Breast epithelium (tissue), 4 donors: ENCODE measurements around the gene ARHGAP25. TPM values are rescaled to one million over a fixed set of nuclear protein-coding genes. Genes with fewer than 3 reads are reported as not detected.

Experiments used
- DNase-seq, 2 donors: peaks; one replicate each; pipeline ENCODE4 v3.0.0-alpha.2; 2019; ENCODE audit warnings: low spot score in 2 of 2
- H3K27ac ChIP-seq, 2 donors: fragments of 200-600 bp; sonication (generic) in 1 of 2; one replicate each; pipeline ENCODE4 v1.5.1; 2016 to 2019; ENCODE audit warnings: mild to moderate bottlenecking in 1 of 2
- H3K27me3 ChIP-seq, 2 donors: fragments of 200-600 bp; sonication (generic) in 1 of 2; one replicate each; pipeline versions ENCODE4 v1.5.1 to v1.6.0; 2017 to 2019; ENCODE audit warnings: control low read depth in 1 of 2, mild to moderate bottlenecking in 1 of 2
- H3K36me3 ChIP-seq: fragments of 200-600 bp; one replicate; pipeline ENCODE4 v1.5.1; 2019
- H3K4me1 ChIP-seq, 2 donors: fragments of 200-600 bp; sonication (generic); one replicate each; pipeline ENCODE4 v1.5.1; 2016 to 2019; ENCODE audit warnings: control low read depth in 1 of 2
- H3K4me3 ChIP-seq, 3 donors: fragments of 200-600 bp; sonication (generic); 1 replicate in 2 of 3; 2 replicates in 1 of 3; pipeline ENCODE4 v1.5.1; 2016 to 2019; ENCODE audit warnings: mild to moderate bottlenecking in 3 of 3, moderate library complexity in 2 of 3
- H3K9me3 ChIP-seq, 2 donors: fragments of 200-600 bp; sonication (generic) in 1 of 2; one replicate each; pipeline ENCODE4 v1.5.1; 2016 to 2019; ENCODE audit warnings: control low read depth in 1 of 2
- CTCF ChIP-seq, 3 donors: fragments of 450-650 bp; IDR thresholded peaks; one replicate each; pipeline ENCODE4 v1.5.1; 2016 to 2017; ENCODE audit warnings: antibody characterized with exemption in 3 of 3, mild to moderate bottlenecking in 3 of 3, moderate library complexity in 3 of 3
- POLR2A ChIP-seq: fragments of 450-650 bp; IDR thresholded peaks from one replicate; pipeline ENCODE4 v1.6.1; 2016; ENCODE audit warnings: antibody characterized with exemption, mild to moderate bottlenecking, moderate library complexity
- POLR2AphosphoS5 ChIP-seq, 3 donors: sonication (generic); formaldehyde crosslinking; IDR thresholded peaks; one replicate each; pipeline ENCODE4 v1.6.1; 2017; ENCODE audit warnings: antibody characterized with exemption in 3 of 3
- intact Hi-C: fragments of 100-400 bp; cut with DNase I; formaldehyde crosslinking; loops from one replicate; pipeline ENCODE4 v1.15.1; 2023; ENCODE audit warnings: low total_unique reads
- total RNA-seq, 3 donors: library from RNA; depleted of rRNA; stranded (reverse); fragments of >200 nt; gene quantifications; one replicate each; pipeline ENCODE4 v1.1.0, GENCODE V29; 2016

ARHGAP25 gene
- total RNA-seq, 3 donors from 2014 or later: 7.8 to 10.8 (median 9.5) TPM

GRCh38 chr2:68710336-68710735, 24.3 kb upstream of the ARHGAP25 start:
- H3K27ac ChIP-seq: no peak overlapping the region
- H3K4me1 ChIP-seq: no peaks in the 10 kb centered on the region
- H3K4me3 ChIP-seq: no peak overlapping the region
- H3K36me3 ChIP-seq: no peaks in the 10 kb centered on the region
- intact Hi-C loops: loop anchor here (5.0 kb wide), 1 partner anchor 238 kb away; no protein-coding TSS in a partner anchor
- no peaks in the 10 kb centered on the region for H3K27me3 ChIP-seq
- no peak for DNase-seq
- no peaks in the 10 kb centered on the region for H3K9me3 ChIP-seq
- TF ChIP-seq POLR2AphosphoS5 (IDR thresholded peaks at IDR 0.05): no peak
- TF ChIP-seq POLR2A: no peak
- TF ChIP-seq CTCF (IDR thresholded peaks at IDR 0.05): no peak

- Histone ChIP-seq H3K9me3 (no peaks in the 10 kb centered on the region), H3K27ac (no peak overlapping the region), H3K36me3 (no peaks in the 10 kb centered on the region), H3K4me1 (no peaks in the 10 kb centered on the region), H3K27me3 (no peaks in the 10 kb centered on the region), H3K4me3 (no peak overlapping the region)
- intact Hi-C loops: loop anchor here (5.0 kb wide), 1 partner anchor 238 kb away; no protein-coding TSS in a partner anchor
- TF ChIP-seq POLR2AphosphoS5 (IDR thresholded peaks at IDR 0.05): no peak
- no peak for TF ChIP-seq CTCF (IDR thresholded peaks at IDR 0.05)
- TF ChIP-seq POLR2A: no peak
- no peak for DNase-seq
Observed at GRCh38 chr2:68710756-68711155, 23.9 kb upstream of the ARHGAP25 start.

- intact Hi-C loops: loop anchor here (5.0 kb wide), 1 partner anchor 243 kb away; no protein-coding TSS in a partner anchor
- no peaks in the 10 kb centered on the region for H3K36me3 ChIP-seq
- no peaks in the 10 kb centered on the region for H3K4me1 ChIP-seq
- no peak for TF ChIP-seq CTCF (IDR thresholded peaks at IDR 0.05)
- no peak for TF ChIP-seq POLR2A
- peak in 1 of 3 donors; percentile 55 for TF ChIP-seq POLR2AphosphoS5 (IDR thresholded peaks at IDR 0.05)
- no peak for DNase-seq
- no peak overlapping the region for H3K27ac ChIP-seq
- no peaks in the 10 kb centered on the region for H3K9me3 ChIP-seq
- H3K27me3 ChIP-seq: no peaks in the 10 kb centered on the region
- no peak overlapping the region for H3K4me3 ChIP-seq
Observed at GRCh38 chr2:68714866-68715265, 19.7 kb upstream of the ARHGAP25 start.

GRCh38 chr2:68715353-68716041, 19.1 kb upstream of the ARHGAP25 start:
- peak; percentile 38 to 71 for DNase-seq
- Histone ChIP-seq H3K36me3 (no peaks in the 10 kb centered on the region), H3K27ac (no peak overlapping the region), H3K4me3 (no peak overlapping the region), H3K4me1 (no peaks in the 10 kb centered on the region), H3K27me3 (no peaks in the 10 kb centered on the region), H3K9me3 (no peaks in the 10 kb centered on the region)
- intact Hi-C loops: no loop called here
- TF ChIP-seq CTCF (IDR thresholded peaks at IDR 0.05): peak in 2 of 3 donors; percentile 37 to 63
- TF ChIP-seq POLR2A: no peak

- Histone ChIP-seq H3K9me3 (no peaks in the 10 kb centered on the region), H3K27ac (no peak overlapping the region), H3K4me3 (no peak overlapping the region), H3K4me1 (no peaks in the 10 kb centered on the region), H3K36me3 (no peaks in the 10 kb centered on the region), H3K27me3 (no peaks in the 10 kb centered on the region)
- DNase-seq: no peak
- TF ChIP-seq POLR2AphosphoS5 (IDR thresholded peaks at IDR 0.05): no peak
- TF ChIP-seq CTCF (IDR thresholded peaks at IDR 0.05): no peak
- no peak for TF ChIP-seq POLR2A
- intact Hi-C loops: no loop called here
Observed at GRCh38 chr2:68716604-68717304, 17.9 kb upstream of the ARHGAP25 start.
